ENCODE data around the gene DLX3. TPM values are rescaled to one million over a fixed set of nuclear protein-coding genes. Genes with fewer than 3 reads are reported as not detected.

Gene DLX3
- total and polyA plus RNA-seq, 2 of the 8 experiments (the other 6 are each of a cell fraction or from before 2014, with no cell fraction given): 0.15 to 0.20 TPM

DNA sequence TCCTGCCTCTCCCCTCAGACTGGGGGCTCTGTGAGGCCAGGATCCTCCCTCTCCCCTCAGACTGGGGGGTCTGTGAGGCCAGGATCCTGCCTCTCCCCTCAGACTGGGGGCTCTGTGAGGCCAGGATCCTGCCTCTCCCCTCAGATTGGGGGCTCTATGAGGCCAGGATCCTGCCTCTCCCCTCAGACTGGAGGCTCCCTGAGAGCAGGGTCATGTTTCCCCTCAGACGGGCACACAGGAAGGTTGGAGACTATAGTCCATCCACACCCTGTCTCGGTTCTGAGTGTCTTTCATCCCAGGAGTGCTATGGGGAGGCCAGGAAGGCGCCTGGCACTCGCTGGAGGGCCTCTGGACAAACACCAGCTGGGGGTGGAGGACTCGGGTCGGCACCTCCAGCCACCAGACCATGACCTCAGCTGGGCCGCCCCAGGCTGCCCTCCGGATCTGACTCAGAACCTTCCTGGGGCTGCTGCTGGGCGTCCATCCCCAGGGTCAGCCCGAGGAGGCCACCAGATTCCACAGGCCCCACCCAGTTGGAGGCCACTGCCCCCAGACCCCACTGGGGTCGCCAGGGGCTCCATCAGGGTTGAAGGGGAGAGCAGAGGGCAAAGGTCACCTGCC lies 48.0 kb downstream of the DLX3 start:
- ChIA-PET CTCF (ENCODE audit: partially characterized antibody) (interaction anchor here (0.7 to 9.2 kb wide), 6 partner anchors 9 to 63 kb away, joined by 3 to 98 read pairs (median 4); partner anchors contain the start of gene DLX3), POLR2A (ENCODE audit: partially characterized antibody) (interaction anchor here (1.5 kb wide), 1 partner anchor 30 kb away, joined by 3 read pairs; no protein-coding TSS in a partner anchor)
- H3K14ac ChIP-seq (ENCODE audit: insufficient read length): no peak overlapping the region
- H2BK20ac ChIP-seq (ENCODE audit: low read length): no peak overlapping the region
- peaks cover 0 to 5% (median 0%) of the 10 kb centered on the region in 4 experiments; a peak in 2 of 7 replicates for H3K27me3 ChIP-seq (replicated peaks in 1 of 4; ENCODE audit: control insufficient read depth in 3 of 4, extremely low read depth in 1 of 4, insufficient read depth in 3 of 4, low read length in 3 of 4)
- no peak overlapping the region for H3K4me2 ChIP-seq (ENCODE audit: insufficient read depth in 1 of 2, low read depth in 2 of 2, low read length in 2 of 2)
- H3K79me1 ChIP-seq (ENCODE audit: low read depth, low read length): no peaks in the 10 kb centered on the region
- H4K91ac ChIP-seq (replicated peaks; ENCODE audit: insufficient read length, low read length): no peak overlapping the region
- H4K20me1 ChIP-seq (replicated peaks in 1 of 2; ENCODE audit: control insufficient read depth in 1 of 2, insufficient read depth in 2 of 2, low read length in 2 of 2): no peaks in the 10 kb centered on the region
- H3K23me2 ChIP-seq (ENCODE audit: low read depth, low read length): 0 out of 2 replicates have a peak, but pooled peaks cover 2% of the 10 kb centered on the region
- H3K27ac ChIP-seq (ENCODE audit: low read depth, low read length): no peak overlapping the region
- H2BK5ac ChIP-seq (ENCODE audit: low read depth, low read length): no peak overlapping the region
- H3K9me3 ChIP-seq (ENCODE audit: insufficient read depth in 2 of 2, low read depth in 1 of 2, low read length in 1 of 2): no peaks in the 10 kb centered on the region
- no peak overlapping the region for H3K23ac ChIP-seq (ENCODE audit: insufficient read length)
- no peak for DNase-seq (ENCODE audit: low read depth in 1 of 2, low spot score in 2 of 2)
- H3K4me1 ChIP-seq (replicated peaks in 1 of 4; ENCODE audit: control insufficient read depth in 3 of 4, insufficient read depth in 4 of 4, low read length in 3 of 4): peaks cover 0 to 6% (median 3%) of the 10 kb centered on the region in 4 experiments; a peak in 3 of 7 replicates
- no peaks in the 10 kb centered on the region for H3K79me2 ChIP-seq (ENCODE audit: control insufficient read depth in 1 of 2, insufficient read depth in 2 of 2, low read length in 2 of 2)
- no peak overlapping the region for H3K56ac ChIP-seq (replicated peaks; ENCODE audit: insufficient read length, low read depth, low read length)
- no peak overlapping the region for H4K8ac ChIP-seq (ENCODE audit: extremely low read depth, insufficient read depth, low read length)
- no peak overlapping the region for H3K4me3 ChIP-seq (ENCODE audit: extremely low read depth in 1 of 4, insufficient read depth in 2 of 4, low read depth in 3 of 4, low read length in 4 of 4)
- H2BK120ac ChIP-seq (replicated peaks; ENCODE audit: low read depth, low read length): no peak overlapping the region
- no peaks in the 10 kb centered on the region for H3K36me3 ChIP-seq (ENCODE audit: control insufficient read depth in 2 of 4, insufficient read depth in 4 of 4, low read length in 3 of 4)
- no peak overlapping the region for H4K5ac ChIP-seq (ENCODE audit: insufficient read length, low read depth, low read length)
- H3K18ac ChIP-seq (ENCODE audit: extremely low read depth, low read length): no peak overlapping the region
- H3K9ac ChIP-seq (replicated peaks in 1 of 4; ENCODE audit: extremely low read depth in 1 of 4, low read depth in 3 of 4, low read length in 3 of 4): no peak overlapping the region
- H2BK12ac ChIP-seq (ENCODE audit: low read depth, low read length): no peak overlapping the region
- no peak for FAIRE-seq
- no peak overlapping the region for H2BK15ac ChIP-seq (ENCODE audit: low read length)
- no peak overlapping the region for H2AK5ac ChIP-seq (ENCODE audit: low read depth, low read length)
- H2AFZ ChIP-seq (ENCODE audit: low read length): no peak overlapping the region
- no peak overlapping the region for H3K4ac ChIP-seq (replicated peaks; ENCODE audit: insufficient read length, low read depth, low read length)
- 95% methylated on average over 11 of the region's 11 CpGs; no CpG with 5 or more reads in 1 of the 2 experiments for WGBS, 2 experiments (ENCODE audit: extremely low coverage in 1 of 2, insufficient coverage in 1 of 2, insufficient read length in 1 of 2, insufficient replicate concordance in 2 of 2, low coverage in 1 of 2, low lambda C conversion rate in 2 of 2, missing lambda C conversion rate in 1 of 2)
- TF ChIP-seq GABPA (IDR thresholded peaks at IDR 0.05; ENCODE audit: borderline replicate concordance, insufficient read depth, low read length) (no peak), CTCF (IDR thresholded peaks at IDR 0.05; ENCODE audit: control extremely low read depth in 1 of 3, insufficient read depth in 1 of 3, low read depth in 1 of 3, low read length in 3 of 3) (no peak), SIN3A (conservative IDR thresholded peaks at IDR 0.05 in 1 of 2, IDR thresholded peaks at IDR 0.05 in 1 of 2; ENCODE audit: low read depth in 1 of 2, low read length in 2 of 2) (no peak), KDM4A (IDR thresholded peaks at IDR 0.05; ENCODE audit: low read depth, low read length, severe bottlenecking) (no peak), TEAD4 (IDR thresholded peaks at IDR 0.05; ENCODE audit: low read depth, low read length) (no peak), POLR2A (IDR thresholded peaks at IDR 0.05; ENCODE audit: control extremely low read depth in 1 of 2, low read depth in 2 of 2, low read length in 2 of 2) (no peak), BCL11A (IDR thresholded peaks at IDR 0.05; ENCODE audit: low read depth in 2 of 2, low read length in 2 of 2) (no peak), MAFK (IDR thresholded peaks at IDR 0.05; ENCODE audit: low read depth, low read length) (no peak), GTF2F1 (IDR thresholded peaks at IDR 0.05; ENCODE audit: borderline replicate concordance, low read depth, low read length) (no peak), NRF1 (IDR thresholded peaks at IDR 0.05; ENCODE audit: low read depth, low read length) (no peak)
